Activated CD4-positive, alpha-beta T cell treated with anti-CD3 and anti-CD28 coated beads, Interleukin-2, Interleukin-6, amounts not matched to agents 100 ng/mL and 50 ng/mL, durations not matched to agents 16 hours and 8 hours (primary cell): ENCODE data around the gene MLF2.
"Not testable (repeated sequence)": the region's sequence is repeated elsewhere in the genome, so short reads cannot be mapped to it uniquely, and the experiment has no call there.

Experiments
- DNase-seq: peaks from one replicate; pipeline ENCODE4 v3.0.0-alpha.2; 2020

The MLF2 gene

DNA sequence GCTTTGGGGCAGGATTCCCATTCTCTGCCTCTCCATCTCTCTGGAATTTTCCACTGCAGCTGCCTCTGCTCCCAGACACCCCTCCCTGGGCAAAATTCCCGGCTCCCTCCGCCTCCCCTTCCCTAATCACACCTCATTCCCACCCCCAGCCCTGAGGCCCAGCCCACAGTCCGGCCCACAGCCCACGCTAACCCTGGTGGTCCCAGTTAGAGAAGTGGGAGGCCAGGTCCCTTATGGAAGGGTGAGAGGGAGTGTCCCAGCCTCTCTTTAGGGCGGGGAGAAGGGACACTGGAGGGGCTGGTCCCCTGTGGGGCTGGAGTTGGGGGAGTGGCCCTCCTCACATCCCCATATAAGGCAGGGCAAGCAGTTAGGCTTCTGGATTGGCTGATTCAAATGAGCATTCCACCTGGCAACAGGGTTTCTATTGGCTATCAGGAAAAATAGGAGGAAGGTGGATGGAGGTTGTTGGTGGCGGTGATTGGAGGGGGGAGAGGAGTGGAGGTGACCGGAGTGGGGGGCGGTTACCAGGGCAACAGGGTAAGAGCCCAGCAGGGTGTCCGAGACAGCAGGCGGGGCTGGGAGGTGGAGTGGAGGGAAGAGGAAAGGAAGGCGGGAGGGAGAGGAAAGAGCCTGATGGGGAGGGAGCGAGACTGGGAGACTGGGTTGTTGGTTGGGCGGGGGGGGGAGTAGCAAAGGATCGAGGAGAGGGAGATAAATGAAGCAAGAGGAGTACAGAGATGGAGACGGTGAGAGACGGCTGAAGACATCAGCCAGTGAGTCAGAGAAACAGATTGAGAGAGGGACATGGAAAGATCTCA lies 11.3 kb upstream of the MLF2 start:
- peak; percentile 84 for DNase-seq

DNA sequence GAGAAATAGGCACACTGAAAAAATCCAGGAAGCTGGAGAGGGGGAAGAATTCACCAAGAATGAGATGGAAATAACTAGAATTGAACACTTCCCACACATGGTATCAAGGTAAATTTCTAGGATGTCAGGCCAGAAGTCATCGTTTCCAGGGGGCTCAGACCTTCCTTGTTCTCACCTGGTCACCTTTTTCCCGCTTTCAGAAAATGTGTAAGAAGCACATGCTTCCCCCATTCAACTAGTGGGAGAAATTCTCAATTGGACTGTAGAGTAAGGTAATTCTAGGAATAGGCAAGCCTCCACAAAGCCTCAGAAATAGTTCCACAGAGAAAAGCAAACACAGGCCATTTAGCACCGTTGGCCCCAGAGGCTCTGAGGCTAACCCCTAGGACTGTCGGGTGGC lies 10.4 kb upstream of the MLF2 start:
- DNase-seq, result no peak

DNA sequence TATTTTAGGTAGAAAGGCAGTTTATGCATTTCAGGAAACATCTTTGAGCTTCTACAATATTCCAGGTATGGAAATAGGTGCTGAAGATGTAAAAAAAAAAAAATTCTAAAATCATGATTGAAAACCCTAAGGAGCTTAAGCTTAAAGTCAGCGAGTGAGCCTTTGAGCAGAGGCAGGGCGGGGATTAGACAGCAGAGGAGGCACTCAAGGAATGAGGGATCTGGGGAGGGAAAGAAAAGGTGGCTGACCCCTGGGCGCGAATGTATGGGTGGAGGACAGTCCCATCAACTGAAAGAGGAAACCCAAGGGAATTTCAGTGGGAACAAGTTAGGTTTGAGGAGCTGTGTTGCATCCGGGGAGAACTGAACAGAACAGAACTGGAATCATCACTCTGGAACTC lies 6.8 kb upstream of the MLF2 start:
- DNase-seq, result no peak

DNA sequence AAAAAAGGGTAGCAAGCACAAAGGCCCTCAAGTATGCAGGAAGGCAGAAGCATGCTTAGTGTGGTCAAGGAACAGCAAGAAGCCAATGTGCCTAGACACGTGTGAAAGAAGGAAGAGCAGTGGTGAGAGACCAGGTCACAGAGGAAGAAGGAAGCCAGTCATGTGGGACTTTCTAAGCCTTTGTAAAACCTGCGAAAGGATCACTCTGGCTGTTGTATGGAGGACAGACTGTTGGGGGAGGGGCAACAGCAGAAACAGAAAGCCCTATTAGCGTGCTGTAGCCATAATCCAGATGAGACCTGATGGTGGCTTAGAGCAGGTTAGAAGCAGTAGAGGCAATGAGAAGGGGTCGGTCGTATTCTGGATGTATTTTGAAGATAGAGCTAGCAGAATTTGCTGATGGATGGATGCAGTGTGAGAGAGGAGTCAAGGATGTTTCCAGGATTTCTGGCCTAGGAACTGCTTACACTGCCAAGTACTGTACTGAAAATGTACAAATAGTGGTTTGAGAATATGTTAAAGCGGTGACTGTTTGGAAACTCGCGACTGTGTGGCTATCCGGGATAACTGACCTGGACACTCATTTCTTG lies 5.7 kb upstream of the MLF2 start:
- no peak for DNase-seq

DNA sequence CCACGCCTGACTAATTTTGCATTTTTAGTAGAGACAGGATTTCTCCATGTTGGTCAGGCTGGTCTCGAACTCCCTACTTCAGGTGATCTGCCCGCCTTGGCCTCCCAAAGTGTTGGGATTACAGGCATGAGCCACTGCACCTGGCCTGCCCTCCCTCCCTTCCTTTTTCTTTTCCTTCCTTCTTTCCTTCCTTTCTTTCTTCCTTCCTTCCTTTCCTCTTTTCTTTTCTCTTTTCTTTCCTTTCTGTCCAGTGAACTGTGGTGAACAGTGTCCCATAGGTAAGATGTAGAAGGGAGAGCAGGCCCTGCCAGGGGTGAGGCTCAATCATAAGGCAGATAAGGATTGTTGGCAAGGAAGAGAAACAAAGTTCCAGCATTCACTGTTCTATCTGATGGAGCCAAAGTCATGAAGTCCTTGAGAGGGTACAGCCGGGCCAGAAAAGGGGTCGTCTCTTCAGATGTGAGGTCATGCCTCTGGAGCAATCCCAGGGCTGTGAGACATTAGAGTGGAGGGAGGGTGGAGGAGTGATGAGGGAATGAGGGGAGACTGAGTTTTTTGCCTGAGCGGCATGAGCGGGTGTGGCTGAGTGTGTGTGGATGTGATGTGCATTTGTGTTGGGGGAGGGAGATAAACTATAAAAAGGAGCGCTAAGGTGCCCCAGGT lies 4.2 kb upstream of the MLF2 start:
- no peak for DNase-seq

DNA sequence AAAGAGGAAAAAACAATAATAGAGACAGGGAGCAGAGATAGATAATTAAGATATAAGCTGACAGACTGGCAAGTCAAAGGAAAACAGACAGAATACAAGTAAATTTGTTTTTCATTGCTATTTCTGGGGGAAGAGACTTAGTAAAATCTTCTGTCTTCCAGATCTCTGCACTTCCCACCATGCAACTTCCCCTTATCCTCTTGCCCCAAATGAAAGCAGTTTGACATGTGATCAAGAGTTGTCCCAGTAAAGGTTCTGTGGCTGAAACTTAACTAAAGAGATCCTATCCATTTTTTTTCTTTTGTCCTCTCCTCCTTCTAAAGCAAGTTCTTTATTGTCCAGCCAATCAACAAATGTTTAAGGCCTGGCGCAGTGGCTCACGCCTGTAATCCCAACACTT lies 1.5 kb upstream of the MLF2 start:
- DNase-seq, result no peak

DNA sequence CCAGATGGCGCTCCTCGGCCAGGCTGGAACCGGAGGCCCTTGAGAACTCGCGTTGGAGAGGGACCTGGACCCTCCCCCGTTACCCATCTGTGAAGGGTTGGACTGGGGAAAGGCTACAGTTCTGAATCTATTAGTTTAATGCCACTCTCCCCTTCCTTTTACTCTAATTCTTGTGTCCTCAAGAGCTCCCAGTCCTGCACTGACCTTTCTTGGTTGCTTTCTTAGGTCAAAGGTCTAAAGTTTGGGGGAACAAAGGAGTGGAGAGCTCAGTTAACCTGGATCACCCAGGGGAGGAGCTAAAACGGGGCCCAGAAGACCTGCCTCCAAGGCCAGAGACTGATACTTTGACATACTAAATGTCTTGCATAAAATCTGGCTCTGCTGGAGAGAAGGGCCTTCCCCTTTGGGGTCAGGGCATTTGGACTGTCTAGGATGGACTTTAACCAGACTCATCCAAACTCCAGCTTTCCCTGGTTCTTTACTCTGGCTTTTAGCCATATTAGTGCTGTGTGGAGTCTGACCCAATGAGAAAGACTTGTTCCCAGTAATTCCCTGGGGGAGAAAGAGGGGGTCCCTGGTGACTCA lies 923 bp upstream of the MLF2 start:
- DNase-seq, result no peak

DNA sequence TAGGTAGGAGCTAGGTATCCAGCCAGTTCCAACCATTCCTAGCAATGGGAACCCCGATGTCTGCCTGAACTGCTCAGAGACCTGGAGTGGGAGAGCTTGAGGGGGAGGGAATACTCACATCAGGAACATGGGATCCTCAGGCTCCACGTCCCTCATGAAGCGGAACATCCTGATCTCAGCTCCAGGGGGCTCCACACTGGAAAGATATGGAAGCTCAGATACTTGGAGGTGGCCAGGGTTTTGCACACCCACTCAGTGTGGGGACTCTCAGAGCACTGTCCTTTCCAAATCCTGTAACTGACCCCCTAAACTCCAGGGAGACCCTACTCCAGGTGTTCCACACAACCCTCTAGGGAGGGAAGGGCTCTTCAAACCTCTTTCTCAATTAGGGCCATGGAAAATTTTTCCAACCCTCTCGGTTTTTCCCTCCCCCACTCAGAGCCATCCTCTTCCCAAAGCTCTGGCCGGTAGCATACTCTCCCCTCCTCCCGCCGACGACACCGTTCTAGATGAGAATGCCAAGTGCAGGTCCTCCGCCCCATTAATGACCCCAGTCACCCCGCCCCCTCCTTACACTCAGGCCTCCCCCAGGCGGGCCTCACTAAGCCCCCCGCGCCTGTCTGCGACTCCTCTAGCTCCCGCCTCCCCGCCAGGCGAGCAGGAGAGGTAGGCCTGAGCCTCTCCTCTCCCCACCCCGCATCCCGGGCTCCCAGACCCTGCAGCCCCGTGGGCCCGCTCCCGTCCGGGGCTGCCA lies 597 bp downstream of the MLF2 start:
- peak; percentile 28 for DNase-seq

DNA sequence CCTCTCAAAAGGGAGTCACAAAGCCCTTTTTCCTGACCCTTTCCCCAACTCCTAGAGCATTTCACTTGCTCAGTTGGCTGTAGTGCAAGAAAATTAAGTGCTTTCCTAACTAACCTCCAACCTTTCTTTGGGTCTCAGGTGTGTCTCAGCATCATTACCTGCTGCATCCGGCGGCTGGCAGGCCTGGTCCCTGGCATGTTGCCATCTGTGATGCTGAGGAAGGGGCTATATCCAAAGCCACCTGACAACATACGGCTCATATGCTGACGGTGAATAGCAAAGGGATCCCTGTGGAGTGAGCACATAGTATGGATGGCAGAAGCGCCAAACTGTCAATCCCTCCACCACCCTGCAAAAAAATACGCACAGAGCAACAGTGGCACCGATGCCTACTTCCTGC lies 1.2 kb downstream of the MLF2 start:
- no peak for DNase-seq

DNA sequence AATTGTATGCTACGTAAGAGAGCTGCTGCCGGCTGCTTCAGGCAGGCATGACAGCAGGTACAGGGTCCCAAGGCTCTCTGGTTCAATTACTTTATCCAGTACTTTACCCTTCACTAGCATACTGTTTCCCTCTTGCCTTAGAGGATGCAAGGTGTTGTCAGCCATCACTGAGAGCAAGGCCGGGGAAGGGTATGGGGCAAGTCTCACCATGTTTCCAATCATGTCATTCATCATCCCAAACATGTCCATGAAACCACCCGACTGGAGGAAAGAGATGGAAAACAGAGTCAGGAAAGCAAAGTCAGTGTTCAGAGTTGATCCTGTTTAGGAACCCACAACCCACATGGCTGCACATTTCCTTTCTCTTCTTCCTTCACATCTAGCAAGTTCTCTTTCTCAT lies 2.4 kb downstream of the MLF2 start:
- no peak for DNase-seq

DNA sequence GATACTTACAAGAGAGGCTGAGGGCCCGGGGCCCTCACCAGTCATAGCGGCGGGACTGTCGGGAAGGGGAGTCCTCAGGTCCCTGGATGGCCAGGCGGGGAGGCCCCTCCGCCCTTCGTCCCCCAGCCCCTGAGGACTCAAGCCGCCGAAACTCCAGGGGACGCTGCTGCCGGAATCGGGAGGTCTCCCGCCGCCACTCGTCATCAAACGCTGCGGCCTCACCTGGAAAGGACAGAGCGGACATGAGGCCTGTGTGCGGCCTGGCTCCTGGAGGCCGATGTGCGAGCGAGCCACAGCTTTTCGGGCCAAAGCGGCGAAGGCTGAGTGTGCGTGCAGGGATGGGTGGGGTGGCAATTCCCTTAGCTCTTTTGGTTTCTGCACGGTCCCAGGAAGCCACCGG lies 4.2 kb downstream of the MLF2 start:
- DNase-seq, result no peak

DNA sequence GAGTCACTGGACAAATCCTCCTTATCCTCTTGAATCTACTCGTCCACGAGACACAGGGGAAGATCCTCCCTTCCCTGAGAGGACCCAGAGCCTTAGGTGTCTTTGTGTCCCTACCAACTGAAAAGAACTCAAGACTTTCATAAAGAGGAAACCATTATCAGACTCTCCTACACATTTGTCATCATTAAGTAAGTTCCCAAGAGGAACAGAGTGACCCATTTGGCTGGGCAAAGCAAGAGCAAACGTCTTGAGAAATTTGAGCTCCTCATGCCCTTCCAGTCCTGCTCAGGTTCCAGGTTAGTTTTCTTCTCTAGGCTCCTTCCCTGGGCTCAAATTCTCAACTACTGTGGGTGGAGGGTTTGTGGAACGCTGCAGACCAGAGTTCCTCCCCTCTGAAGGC lies 5.7 kb downstream of the MLF2 start:
- DNase-seq, result no peak

DNA sequence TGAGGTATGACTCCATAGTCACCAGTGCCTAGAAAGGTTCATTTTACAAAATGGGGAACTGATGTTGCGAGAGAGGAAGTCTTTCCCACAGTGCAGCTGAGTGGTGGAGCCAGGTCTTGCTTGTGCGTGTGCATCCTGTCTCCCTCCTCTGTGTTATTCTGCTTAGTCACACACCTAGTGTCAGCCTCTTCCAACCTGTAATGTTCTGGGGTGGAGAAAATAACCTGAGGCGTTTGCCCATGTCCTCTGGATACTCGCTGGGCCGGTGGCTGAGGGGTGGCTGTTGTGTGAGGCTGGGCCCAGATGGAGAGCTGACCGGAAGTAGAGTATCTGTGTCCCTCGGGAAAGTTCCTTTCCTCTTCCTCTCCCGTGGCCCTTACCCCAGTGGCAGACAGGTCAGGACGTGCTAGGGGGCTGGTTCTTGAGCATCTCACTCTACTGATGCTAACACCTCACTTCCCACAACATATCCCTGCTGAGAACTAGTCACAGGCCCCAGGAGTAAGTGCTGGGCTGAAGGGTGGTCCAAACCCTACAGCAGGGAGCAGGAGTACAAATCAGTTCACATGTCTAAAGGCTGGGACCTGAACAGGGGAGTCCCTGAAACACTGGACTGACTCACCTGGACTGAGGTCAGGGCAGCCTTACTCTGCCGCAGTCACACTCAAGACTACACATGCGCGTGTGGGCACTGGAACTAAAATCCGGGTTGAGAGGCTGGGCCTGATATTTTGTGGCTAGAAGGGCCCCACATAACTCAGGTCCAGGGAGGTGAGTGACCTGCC lies 7.0 kb downstream of the MLF2 start:
- DNase-seq, result peak; percentile 21

DNA sequence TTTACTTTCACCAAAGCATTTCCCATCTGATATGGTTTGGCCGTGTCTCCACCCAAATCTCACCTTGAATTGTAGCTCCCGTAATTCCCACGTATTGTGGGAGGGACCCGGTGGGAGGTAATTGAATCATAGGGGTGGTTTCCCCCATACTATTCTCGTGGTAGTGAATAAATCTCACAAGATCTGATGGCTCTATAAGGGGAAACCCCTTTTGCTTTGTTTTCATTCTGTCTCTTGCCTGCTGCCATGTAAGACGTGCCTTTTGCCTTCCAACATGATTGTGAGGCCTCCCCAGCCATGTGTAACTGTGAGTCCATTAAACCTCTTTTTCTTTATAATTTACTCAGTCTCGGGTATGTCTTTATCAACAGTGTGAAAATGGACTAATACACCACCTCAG lies 9.6 kb downstream of the MLF2 start:
- DNase-seq, result not testable (repeated sequence)

DNA sequence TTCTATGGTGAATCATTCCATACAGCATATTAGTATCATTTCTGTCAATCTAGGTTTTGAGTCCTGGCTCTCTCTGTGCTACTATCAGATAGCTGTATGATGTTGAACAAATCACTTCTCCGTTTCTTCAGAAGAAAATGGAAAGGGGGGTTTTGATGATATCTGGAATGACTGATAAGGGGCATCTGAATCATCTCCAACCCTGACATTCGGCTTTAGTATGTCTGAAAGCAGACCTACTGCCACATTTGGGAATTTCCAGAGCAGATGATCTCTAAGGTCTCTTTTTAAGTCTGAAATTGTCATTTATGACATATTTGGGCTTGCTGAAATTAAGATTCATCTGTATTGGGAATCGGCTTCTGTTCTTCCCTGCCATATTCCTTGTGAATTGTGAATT lies 10.1 kb downstream of the MLF2 start:
- DNase-seq, result no peak

DNA sequence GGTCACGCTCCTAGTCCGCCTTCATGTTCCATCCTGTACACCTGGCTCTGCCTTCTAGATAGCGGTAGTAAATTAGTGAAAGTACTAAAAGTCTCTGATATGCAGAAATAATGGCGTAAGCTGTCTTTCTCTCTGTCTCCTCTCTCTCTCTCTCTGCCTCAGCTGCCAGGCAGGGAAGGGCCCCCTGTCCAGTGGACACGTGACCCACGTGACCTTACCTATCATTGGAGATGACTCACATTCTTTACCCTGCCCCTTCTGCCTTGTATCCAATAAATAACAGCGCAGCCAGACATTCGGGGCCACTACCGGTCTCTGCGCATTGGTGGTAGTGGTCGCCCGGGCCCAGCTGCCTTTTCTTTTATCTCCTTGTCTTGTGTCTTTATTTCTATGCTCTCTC lies 10.9 kb downstream of the MLF2 start:
- DNase-seq, result not testable (repeated sequence)

DNA sequence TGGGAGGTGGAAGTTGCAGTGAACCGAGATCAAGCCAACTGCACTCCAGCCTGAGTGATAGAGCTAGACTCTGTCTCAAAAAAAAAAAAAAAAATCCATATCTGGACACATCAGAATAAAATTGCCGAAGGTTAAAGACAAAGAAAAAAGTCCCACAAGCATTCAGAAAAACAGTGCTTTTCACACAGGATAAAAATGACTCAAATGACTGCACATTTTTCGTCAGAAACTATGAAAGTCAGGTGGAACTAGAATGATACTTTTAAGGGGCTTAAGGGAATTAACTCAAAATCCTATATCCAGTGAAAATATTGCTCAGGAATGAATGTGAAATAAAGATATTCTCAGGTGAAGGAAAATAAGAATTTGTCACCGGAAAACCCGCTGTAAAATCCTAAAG lies 16.2 kb downstream of the MLF2 start:
- DNase-seq, result no peak

DNA sequence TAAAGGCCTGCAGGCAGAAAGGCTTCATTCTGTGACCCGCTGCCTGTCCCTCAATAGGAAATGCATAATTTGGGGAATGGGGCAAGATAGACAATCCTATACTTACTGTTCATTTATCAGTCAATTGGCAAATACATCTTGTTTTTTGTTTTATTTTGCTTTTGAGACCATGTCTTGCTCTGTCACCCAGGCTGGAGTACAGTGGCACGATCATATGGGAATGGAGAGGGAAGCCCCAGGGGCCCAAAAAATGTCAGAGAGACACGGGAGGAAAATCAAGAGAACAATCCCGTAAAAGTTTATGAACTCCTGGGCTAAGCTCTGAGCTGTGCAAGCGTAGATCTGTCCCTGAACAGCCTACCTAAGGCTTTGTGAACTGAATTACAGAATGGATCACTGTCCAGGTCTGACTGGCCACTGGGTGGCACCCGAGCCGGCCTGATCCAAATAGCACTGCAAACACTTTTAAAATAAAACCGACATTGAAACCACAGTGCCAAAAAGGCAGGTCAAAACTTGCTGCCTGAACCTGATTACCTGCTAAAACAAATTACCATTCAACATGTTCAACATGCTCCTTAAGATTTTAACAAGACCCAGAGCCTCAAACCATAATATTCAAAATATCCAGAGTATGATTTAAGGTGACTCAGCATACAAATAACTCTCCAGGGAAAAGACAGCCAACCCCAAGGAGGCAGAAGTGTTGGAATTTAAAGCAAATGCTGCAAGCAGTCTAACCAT lies 17.3 kb downstream of the MLF2 start:
- DNase-seq, result peak; percentile 43

DNA sequence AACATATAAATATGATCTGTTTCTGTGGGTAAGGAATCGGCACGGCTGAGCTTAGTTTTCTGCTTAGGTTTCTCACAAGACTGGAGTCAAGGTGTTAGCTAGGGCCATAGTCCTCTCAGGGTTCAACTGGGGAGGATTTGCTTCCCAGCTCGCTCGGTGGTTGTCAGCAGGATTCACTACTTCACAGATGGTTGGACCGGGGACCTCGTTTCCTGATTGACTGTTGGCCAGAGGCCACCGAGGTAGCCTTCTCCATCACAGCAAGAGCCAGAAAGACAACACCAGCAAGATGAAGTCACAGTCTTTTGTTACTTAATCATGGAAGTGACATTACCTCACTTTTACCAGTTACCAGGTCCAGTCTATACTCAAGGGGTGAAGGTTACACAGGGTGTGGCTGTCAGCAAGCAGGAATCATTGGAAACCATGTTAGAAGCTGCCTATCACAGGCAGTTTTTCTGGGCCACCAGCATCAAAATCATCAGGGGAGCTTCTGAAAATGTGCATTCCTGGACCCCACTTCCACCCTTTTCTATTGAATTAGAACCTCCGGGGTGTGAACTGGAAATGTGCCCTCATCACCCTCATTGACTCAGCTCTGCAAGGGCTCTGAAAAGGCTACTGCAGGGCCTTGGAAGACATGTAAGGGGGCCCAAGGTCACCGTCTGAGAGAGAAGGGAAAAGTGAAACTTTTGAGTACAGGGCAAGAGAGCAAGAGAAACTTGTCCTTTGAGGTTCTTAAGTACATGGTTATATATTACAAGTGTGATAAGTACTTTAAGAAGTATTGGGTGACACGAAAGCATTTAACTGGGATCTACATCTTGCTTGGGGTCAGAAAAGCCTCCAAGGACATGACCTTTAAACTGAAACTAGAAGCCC lies 18.2 kb downstream of the MLF2 start:
- no peak for DNase-seq

DNA sequence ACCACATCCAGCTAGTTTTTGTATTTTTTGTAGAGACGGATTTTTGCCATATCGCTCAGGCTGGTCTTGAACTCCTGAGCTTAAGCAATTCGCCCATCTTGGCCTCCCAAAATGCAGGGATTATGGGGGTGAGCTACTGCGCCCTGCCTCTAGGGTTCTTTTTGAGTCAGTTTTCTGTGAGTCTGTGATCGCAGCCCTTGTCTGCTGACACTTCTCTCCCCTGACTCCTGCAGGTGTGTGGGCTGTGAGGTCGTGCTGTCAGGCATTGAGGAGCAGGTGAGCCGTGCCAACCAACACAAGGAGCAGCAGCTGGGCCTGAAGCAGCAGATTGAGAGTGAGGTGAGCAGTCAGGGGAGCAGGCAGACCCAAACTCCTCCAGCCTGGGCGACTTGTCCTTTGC lies 22.8 kb downstream of the MLF2 start:
- DNase-seq, result no peak

DNA sequence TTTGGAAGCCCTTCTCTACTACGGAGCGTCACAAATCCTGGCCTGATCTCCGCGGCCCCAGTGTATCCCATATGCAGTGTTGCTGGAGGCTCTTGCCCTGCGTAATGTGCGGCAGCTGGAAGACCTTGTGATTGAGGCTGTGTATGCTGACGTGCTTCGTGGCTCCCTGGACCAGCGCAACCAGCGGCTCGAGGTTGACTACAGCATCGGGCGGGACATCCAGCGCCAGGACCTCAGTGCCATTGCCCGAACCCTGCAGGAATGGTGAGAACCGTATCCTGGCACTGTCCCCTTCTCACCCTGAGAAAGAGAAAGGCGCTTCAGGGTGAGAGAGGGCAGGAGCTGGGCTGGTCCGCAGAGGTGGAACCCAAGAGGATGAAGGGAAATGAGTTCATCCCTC lies 23.8 kb downstream of the MLF2 start:
- no peak for DNase-seq
